NOMO-1 treated with DMSO at 0.1 percent for 48 hours (cell line): Measurements from ENCODE around the gene THY1.
"Not testable (repeated sequence)": the region's sequence is repeated elsewhere in the genome, so short reads cannot be mapped to it uniquely, and the experiment has no call there.

Source experiments
- DNase-seq: peaks from one replicate; lab custom pipeline; 2025; ENCODE audit not compliant: unreplicated experiment; lab: John Stamatoyannopoulos, UW

Gene THY1

DNA sequence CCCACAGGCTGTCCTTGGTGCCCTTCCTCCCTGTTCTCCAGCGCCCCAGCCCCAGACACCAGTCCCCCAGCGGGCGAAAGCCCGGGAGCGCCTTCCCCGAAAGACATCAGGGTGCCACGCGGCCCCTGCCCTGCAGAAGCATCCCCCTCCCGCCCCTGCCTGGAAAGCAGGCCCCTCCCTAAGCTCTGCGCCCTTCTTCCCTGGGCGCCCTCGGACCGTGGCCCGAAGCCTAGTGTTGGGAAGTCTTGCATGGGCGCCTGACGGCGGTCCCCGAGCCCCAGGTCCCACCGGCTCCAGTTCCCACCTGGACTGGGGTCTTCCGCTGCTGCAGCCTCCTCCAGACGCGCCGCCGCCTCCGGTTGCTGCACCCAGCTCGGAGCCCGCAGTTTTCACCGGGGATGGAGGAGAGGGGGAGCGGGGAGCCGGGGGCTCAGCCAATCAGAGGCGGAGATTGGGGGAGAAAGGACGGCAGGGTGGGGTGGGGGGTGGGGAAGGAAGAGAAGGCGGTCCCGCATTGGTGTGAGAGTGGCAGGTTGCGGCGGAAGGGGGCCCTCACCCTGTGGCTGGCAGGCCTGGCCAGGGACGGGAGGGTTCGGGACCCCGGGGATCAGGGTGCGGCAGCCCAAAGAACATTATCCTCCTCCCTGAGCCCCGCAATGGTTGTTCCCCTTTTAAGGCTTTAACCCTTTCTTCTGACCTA, at the start of gene THY1:
Gene THY1 (minus strand): TSS at position 364 of the 700 bp plus-strand sequence. CDS start 2,267 bp downstream, outside the sequence.
- no peak for DNase-seq

DNA sequence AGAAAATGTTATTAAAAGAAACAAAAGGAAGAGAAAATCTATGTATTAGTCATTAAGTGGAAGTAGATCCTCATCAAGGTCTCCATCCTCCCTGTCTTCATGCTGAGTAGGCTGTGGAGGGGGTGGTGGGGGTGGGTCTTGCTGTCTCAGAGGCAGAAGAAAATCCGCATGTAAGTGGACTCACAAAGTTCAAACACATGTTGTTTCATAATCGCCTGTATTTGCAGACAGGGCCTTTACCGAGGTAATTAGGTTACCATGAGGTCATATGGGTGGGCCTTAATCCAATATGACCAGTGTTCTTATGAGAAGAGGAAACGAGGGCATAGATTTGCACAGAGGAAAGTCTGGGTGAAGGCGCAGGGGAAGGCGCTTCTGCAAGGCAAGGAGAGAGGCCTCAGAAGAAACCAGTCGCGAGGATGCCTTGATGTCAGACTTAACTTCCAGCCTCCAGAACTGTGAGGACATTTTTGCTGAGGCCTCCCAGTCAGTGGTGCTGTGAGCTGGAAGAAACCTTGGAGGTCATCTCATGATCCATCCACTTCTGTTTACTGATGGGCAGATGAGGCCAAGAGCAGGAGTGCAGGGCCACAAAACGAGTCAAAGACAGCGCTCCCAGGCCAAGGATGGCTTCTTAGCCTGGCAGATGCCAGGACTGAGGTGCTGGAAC, 49.3 kb upstream of the THY1 start:
- no peak for DNase-seq

DNA sequence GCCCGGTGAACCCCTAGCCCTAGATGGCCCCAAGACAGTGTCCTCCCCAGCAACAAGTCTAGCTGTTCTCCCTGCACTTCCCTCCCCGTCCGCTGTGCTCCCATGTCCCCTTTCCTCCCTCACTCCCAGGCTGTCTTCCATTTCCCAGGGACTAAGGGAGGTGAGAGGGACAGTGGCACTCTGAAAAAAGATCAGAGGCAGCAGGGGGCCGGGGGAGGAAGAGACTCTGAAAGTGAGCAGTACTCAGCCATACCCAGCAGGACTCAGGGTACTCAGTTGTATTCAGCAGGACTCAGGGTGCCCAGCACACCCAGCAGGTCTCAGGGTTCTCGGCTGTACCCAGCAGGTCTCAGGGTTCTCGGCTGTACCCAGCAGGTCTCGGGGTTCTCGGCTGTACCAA, 48.4 kb upstream of the THY1 start:
- no peak for DNase-seq

DNA sequence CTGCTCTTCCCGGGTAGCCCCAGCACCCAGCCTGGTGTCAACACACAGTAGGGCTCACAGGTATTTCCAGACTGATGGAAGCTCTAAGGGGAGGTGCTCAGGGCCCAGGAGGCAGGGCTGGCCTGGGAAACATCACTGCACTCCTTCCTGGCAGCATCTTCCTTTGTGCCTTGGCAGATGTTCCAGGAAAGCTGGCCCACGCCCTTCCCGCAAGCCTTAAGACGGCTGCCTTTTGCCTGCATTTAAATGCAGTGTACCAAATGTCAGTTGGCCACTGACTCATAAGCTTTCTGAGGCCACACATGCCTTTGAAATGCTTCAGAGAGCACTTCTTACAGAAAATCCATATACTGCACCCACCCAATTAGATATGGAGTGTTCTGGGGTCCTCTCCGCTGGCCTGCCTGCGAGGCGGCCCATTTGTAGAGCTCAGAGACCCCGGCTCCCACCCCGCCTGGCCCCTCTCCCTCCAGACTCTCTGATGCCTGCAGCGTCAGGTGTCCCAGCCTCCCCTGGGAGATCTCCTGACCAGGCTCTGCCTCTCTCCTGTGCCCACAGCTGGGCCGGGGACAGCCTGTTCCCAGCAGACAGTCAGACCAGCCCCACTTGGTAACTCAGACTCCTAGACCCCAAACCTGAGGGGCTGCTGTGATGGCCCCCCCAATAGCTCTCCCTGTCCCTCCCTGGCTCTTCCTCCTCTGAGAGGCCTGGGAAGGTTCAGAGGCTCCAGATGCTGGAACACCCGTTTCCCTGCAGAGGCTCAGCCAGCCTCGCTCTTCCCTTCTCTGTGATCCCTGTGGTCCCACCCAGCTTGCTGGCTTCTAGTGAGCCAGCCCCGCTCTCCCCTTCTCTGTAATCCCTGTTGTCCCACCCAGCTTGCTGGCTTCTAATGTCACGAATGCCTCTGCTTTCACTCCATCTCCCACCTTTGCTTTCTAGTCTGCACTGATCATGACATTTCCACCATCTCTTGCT, 47.6 kb upstream of the THY1 start:
- no peak for DNase-seq

DNA sequence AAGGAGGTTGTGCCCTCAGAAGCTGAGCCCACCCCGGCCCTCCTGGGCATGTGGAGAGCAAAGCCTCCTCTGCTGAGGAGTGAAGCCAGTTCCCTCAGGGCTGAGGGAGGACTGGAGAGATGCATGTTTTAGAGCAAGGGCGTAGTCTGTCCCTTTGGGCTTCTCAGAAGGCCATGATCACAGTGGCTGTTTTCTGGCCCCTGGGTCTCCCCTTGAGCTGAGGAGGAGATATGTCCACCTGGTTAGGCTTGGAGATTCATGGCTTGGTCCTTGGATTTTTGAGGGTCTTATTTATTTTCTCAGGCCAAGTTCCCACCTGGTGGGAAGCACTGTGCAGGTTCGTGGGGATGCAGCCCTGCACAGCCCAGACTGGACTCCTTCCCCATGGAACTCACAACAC, 46.5 kb upstream of the THY1 start:
- no peak for DNase-seq

- no peak for DNase-seq
These were observed 45.5 kb upstream of the THY1 start for GRCh38 chr11:119468511-119468910.

DNA sequence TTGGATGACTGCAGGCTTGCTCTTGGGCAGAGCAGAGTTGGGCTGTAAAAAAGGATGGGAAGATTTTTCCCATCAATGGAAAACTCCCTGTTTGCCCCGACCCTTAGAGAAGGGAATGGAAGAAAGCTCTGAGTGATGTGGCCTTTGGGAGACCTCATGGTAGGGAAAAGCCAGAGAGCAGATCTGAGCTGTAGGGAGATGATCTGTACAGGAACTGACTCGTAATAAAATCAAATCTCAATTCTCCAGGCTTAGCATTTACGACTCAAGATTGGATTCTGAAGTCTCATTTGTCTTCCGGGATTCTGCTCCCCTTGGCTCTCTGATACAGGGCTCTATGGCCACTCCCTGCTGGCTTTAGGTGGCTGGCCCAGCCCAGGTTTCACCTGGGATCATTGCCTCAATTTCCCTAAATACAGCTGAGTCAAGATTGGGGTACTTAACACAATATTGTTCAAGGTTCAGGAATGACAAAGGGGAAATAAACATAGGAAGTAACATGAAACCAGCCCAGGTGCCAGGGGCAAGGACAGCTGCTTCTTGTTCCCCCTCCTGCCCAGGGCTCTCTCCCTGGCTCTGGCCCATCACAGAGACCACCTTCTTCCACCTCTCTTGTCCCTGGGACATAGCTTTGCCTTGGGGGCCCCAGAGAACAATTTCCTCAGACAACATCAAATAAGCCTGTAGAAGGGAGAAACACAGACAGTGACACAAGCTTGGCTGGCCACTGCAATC, 38.4 kb upstream of the THY1 start:
- no peak for DNase-seq

DNA sequence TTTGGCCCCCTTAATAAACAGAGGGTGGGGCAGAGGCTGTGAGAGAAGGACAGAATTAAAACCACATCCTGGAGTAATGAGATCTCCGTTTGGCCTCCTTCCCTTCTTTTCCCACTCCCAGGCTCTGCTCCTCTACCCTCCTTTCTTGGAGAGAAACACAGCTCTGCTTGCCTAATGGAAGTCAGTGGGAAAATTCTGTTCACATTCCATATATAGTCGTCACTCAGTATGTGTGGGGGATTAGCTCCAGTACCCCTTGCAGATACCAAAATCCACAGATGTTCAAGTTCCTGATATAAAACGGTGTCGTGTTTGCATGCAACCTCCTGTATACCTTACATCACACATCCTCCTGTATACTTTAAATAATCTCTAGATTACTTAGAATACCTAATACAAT, 37.6 kb upstream of the THY1 start:
- no peak for DNase-seq

GRCh38 chr11:119460097-119460496, 37.1 kb upstream of the THY1 start:
- DNase-seq: no peak

- no peak for DNase-seq
These were observed 36.5 kb upstream of the THY1 start for GRCh38 chr11:119459293-119459976.

- DNase-seq: not testable (repeated sequence)
These were observed 32.7 kb upstream of the THY1 start for GRCh38 chr11:119455708-119456107.

DNA sequence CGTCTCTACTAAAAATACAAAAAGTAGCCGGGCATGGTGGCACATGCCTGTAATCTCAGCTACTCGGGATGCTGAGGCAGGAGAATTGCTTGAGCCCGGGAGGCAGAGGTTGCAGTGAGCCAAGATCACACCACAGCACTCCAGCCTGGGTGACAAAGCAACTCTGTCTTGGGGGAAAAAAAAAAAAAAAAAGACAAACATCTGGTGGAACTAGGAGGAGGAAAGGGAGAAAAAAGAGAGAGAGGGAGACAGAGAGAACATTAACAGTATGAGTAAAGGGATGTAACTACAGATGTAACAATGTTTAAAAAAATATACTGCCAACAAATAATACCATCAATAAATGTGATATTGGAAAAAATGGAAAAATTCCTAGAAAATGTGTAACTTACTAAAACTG, 32.3 kb upstream of the THY1 start:
- not testable (repeated sequence) for DNase-seq

DNA sequence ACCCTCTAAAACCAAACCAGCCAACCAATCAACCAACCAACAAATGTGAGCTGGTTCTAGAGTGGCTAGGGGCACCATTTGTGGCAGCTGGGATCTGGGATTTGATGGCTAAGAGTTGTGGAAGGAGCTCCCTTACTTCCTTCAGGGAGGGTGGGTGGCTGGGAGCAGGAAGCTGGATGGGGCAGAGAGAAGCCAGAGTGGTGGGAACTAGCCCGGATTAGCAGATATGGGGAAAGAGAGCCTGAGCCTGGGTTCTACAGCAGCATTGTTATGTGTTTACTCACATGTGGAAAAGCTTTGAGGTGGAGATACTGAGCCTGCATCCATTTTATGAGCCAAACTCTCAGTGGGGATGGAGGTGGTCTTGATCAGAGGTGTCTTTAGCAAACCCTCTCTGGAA, 30.9 kb upstream of the THY1 start:
- DNase-seq: no peak

DNA sequence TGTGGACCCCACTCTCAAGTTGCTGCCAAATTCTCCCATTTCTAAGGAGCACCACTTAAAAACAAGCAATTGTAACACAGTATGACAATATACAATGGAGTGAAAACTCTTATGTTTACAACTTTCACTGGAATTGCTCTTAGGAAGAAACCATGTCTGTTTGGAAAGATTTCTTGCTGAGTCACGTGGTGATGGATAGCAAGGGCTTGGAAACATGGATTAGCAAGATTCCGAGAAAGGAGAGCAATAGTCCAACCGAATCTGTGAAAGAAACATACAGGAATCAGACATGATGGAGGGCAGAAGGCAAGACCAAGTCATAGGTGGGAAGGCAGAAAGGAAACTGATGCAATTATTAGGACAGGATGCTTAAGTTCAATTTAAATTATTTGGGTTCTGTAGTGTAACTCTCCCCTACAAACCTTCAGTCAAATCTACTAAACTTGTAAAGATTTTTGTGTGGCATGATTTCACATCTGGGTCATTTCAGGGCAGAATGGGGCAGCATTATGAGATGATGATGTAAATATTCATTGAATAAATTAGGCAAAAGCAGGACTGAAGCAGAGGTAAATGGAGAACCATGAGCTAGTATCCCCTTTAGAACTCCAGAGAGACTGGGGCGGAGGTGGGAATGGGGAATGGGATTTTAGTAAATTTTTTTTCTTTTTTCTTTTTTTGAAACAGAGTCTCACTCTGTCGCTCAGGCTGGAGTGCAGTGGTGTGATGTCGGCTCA, 27.8 kb upstream of the THY1 start:
- DNase-seq: no peak

DNA sequence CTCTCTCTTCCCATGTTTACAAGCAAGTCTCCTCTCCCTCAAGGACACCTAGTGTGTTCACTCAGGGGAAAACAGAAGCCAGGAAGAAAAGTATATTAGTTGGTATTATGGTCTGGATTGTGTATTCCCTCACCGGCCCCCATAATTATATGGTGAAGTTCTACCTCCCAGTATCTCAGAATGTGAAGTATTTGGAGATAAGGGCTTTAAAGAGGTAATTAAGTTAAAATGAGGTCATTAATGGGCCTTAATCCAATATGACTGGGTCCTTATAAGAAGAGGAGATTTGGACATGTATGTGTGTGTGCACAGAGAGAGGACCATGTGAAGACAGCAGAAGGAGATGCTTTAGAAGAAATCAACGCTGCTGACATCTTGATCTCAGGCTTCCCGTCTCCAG, 26.5 kb upstream of the THY1 start:
- no peak for DNase-seq

DNA sequence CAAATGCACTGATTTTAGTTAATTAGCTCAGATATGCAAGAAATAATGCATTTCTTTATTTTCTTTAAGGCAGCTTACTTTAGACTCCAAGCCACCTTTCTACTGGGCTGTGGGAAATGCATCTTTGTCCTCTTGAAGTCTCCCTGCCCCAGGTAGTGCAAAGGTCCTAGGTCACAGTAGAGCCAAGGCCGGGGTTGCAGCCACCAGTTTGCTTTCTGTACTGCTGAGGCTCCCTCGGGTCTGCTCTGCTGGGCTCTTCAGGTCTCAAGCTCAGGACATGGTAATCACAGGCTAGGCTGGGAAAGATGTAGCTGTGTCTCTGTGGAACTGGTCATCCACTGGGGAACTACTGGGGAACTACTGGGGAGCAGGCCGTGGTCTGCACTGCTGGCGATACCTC, 25.4 kb upstream of the THY1 start:
- no peak for DNase-seq

DNA sequence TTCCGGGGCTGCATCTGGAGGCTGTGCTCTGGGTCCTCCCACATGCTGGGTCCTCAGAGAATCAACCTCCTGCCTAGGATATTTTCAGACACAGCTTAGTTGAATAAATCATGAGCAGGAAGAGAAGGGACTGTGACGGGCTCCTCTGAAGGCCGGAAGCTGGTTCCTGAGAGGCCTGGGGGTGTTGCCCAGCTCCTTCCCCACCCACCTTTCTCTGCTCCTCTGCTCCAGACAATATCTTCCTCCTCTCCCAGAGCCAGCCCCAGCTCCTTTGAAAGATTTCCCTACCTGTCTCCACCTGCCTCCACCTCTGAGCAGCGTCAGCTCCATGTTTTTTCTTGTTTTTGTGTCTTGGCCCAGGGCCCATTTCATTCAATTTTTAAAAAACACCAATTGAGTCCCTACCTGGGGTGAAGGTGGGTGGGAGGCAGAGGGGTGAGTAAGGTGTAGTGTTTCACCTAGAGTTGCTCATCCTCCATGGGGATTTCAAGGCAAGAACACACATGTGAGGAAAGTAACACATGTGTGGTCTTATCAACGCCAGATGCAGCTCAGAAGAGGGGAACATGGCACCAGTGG, 24.8 kb upstream of the THY1 start:
- DNase-seq: no peak

- DNase-seq: no peak
These were observed 24.1 kb upstream of the THY1 start for GRCh38 chr11:119446871-119447663.

DNA sequence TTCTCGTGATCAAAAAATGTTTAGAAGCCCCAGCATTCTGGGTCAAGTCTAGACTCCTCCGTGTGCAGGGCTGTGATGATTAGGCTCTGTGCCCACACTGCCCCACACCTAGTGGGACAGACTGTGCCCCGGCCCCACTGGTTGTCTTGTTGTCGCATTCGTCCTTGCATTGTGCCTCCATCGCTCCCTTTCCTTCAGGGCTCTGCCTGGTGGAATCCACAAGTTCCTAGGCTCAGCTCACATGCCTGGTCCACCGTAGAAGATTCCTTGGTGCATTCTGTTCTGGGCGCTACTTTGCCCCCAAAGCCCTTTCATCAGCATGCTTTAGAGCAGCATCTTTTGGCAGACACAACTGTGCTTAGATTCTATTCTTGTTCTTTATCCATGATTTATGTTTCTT, 23.5 kb upstream of the THY1 start:
- no peak for DNase-seq
